K562 (cell line): ENCODE measurements around the gene FABP2.
"Not testable (repeated sequence)": the region's sequence is repeated elsewhere in the genome, so short reads cannot be mapped to it uniquely, and the experiment has no call there.

Experiments
- CHD4 ChIP-seq: fragments of 200-600 bp; sonication (generic); IDR thresholded peaks from 3 replicates; pipeline ENCODE4 v1.6.1; 2012; ENCODE audit warnings: low read depth, mild to moderate bottlenecking, mixed read lengths, low read length, inconsistent platforms; ENCODE audit not compliant: insufficient read depth, insufficient replicate concordance, poor library complexity, severe bottlenecking
- DDX20 ChIP-seq: fragments of 450-650 bp; IDR thresholded peaks from 2 replicates; pipeline ENCODE4 v1.6.1; 2016; ENCODE audit warnings: missing genetic modification characterization, low read depth, mild to moderate bottlenecking, missing compliant biosample characterization, moderate library complexity
- FOXJ3 ChIP-seq: sonication (generic); formaldehyde crosslinking; IDR thresholded peaks from 2 replicates; pipeline ENCODE4 v1.4.0; 2020; ENCODE audit warnings: mild to moderate bottlenecking, missing genetic modification reagents
- FUS ChIP-seq: fragments of 200-400 bp; formaldehyde crosslinking; optimal IDR thresholded peaks from 2 replicates; pipeline ENCODE3; 2017; ENCODE audit warnings: low read depth, low read length
- KDM4B ChIP-seq, 2 experiments: fragments of 450-650 bp in 1 of 2; sonication (generic) in 1 of 2; IDR thresholded peaks; 2 replicates each; pipeline ENCODE4 v1.6.1; 2016 to 2017; ENCODE audit warnings: borderline replicate concordance in 2 of 2, antibody characterized with exemption in 1 of 2, low read depth in 1 of 2, mild to moderate bottlenecking in 1 of 2
- MYC ChIP-seq, 2 experiments: fragments of 250-450 bp in 1 of 2; sonication (Bioruptor Pico) in 1 of 2; IDR thresholded peaks; 2 replicates each; pipeline versions ENCODE4 v1.5.1 to v1.6.1; 2012 to 2021; ENCODE audit warnings: low read depth in 2 of 2, borderline replicate concordance in 1 of 2, improper control_type of control experiment in 1 of 2, low read length in 1 of 2, mild to moderate bottlenecking in 1 of 2, moderate library complexity in 1 of 2
- NELFE ChIP-seq: IDR thresholded peaks from 2 replicates; pipeline ENCODE4 v1.6.1; 2011; ENCODE audit warnings: mild to moderate bottlenecking; ENCODE audit not compliant: insufficient read depth, insufficient read length
- POLR2A ChIP-seq: fragments of 450-650 bp; conservative IDR thresholded peaks from 2 replicates; pipeline ENCODE4 v1.6.1; 2016
- PRPF4 ChIP-seq: fragments of 200-400 bp; formaldehyde crosslinking; IDR thresholded peaks from one replicate; pipeline ENCODE4 v1.6.1; 2017; ENCODE audit warnings: low read length, low read depth, mild to moderate bottlenecking; ENCODE audit not compliant: insufficient read depth, poor library complexity, severe bottlenecking
- RCOR1 ChIP-seq, 2 experiments: IDR thresholded peaks; 2 replicates each; pipeline ENCODE4 v1.6.1; 2012; ENCODE audit warnings: low read depth in 2 of 2, low read length in 2 of 2, borderline replicate concordance in 1 of 2, improper control_type of control experiment in 1 of 2
- ZNF140 ChIP-seq: fragments of 250-450 bp; sonication (Bioruptor Pico); IDR thresholded peaks from 2 replicates; pipeline ENCODE4 v1.8.0; 2021; ENCODE audit warnings: moderate library complexity, mild to moderate bottlenecking, inconsistent platforms
- ZNF384 ChIP-seq: IDR thresholded peaks from 2 replicates; pipeline ENCODE4 v1.6.1; 2012; ENCODE audit warnings: low read depth, low read length, improper control_type of control experiment
- ZNF76 ChIP-seq: fragments of 250-450 bp; sonication (Bioruptor Pico); IDR thresholded peaks from 2 replicates; pipeline ENCODE4 v1.4.0; 2020; ENCODE audit warnings: mild to moderate bottlenecking, moderate library complexity, borderline replicate concordance

- TF ChIP-seq PRPF4; RCOR1 (IDR thresholded peaks at IDR 0.05; ENCODE audit: borderline replicate concordance in 1 of 2, low read depth in 2 of 2, low read length in 2 of 2); KDM4B (IDR thresholded peaks at IDR 0.05; ENCODE audit: borderline replicate concordance in 2 of 2, low read depth in 1 of 2); NELFE; MYC (IDR thresholded peaks at IDR 0.05; ENCODE audit: low read depth, low read length); MYC (CRISPR knock-in tag; IDR thresholded peaks at IDR 0.05; ENCODE audit: borderline replicate concordance, low read depth); ZNF384; CHD4; ZNF76; DDX20 (tag); POLR2A; ZNF140; FUS; FOXJ3 (CRISPR knock-in tag): not testable (repeated sequence)
Observed at GRCh38 chr4:119359873-119360272, 37.9 kb upstream of the FABP2 start.
